Left renal pelvis (tissue), 4 donors: ENCODE measurements around the gene ZNF200. TPM values are rescaled to one million over a fixed set of nuclear protein-coding genes. Genes with fewer than 3 reads are reported as not detected.
"Not testable (repeated sequence)": the region's sequence is repeated elsewhere in the genome, so short reads cannot be mapped to it uniquely, and the experiment has no call there.

Source experiments
- DNase-seq, 4 donors: peaks; one replicate each; pipeline ENCODE4 v3.0.0-alpha.2; 2013; ENCODE audit warnings: low read depth in 4 of 4, low spot score in 3 of 4
- polyA plus RNA-seq, 4 donors: library from polyadenylated mRNA; unstranded; fragments of 120-200 nt; gene quantifications; one replicate each; pipeline ENCODE4 v1.2.1, GENCODE V29; 2013; ENCODE audit not compliant: insufficient read length in 4 of 4

Gene ZNF200
- polyA plus RNA-seq, 4 donors = 12.0 to 14.9 (median 13.5) TPM

GRCh38 chr16:3182608-3183444 is 52.1 kb downstream of the ZNF200 start:
- DNase-seq = no peak

GRCh38 chr16:3182293-3182607 is 52.7 kb downstream of the ZNF200 start:
- DNase-seq = not testable (repeated sequence)

GRCh38 chr16:3180445-3180878 is 54.5 kb downstream of the ZNF200 start:
- no peak for DNase-seq

GRCh38 chr16:3179651-3180050 is 55.3 kb downstream of the ZNF200 start:
- DNase-seq = no peak

GRCh38 chr16:3175157-3176093 is 59.5 kb downstream of the ZNF200 start:
- no peak for DNase-seq

GRCh38 chr16:3174618-3175148 is 60.3 kb downstream of the ZNF200 start:
- no peak for DNase-seq

- no peak for DNase-seq
Observed at GRCh38 chr16:3173892-3174617, 60.9 kb downstream of the ZNF200 start.

Other genes with a start within 250 kb of the ZNF200 start
- gene CLDN9, start 222.2 kb downstream of the ZNF200 start, polyA plus RNA-seq = 1 to 10 TPM in 3 of 4 donors, under 1 TPM in 1; 0.87 to 4.7 (median 2.3) TPM
- gene CLDN6, start 217.0 kb downstream of the ZNF200 start, polyA plus RNA-seq = 10 to 100 TPM in 3 of 4 donors, 1 to 10 TPM in 1; 1.1 to 38.0 (median 32.7) TPM
- 10 to 100 TPM in 2 of 4 donors, 1 to 10 TPM in 2; 4.4 to 19.3 (median 10.7) TPM for gene TNFRSF12A, start 214.8 kb downstream of the ZNF200 start, polyA plus RNA-seq
- 100 to 1,000 TPM in 1 of 4 donors, 10 to 100 TPM in 3; 61.3 to 102 (median 72.0) TPM for gene HCFC1R1, start 211.2 kb downstream of the ZNF200 start, polyA plus RNA-seq
- gene THOC6, start 211.1 kb downstream of the ZNF200 start, polyA plus RNA-seq = 10 to 100 TPM; 22.9 to 36.2 (median 28.0) TPM
- 1 to 10 TPM in 3 of 4 donors, under 1 TPM in 1; 0.07 to 7.7 (median 2.6) TPM for gene BICDL2, start 198.2 kb downstream of the ZNF200 start, polyA plus RNA-seq
- gene MMP25, start 188.6 kb downstream of the ZNF200 start, polyA plus RNA-seq = 1 to 10 TPM in 3 of 4 donors, under 1 TPM in 1; 0.67 to 2.7 (median 1.5) TPM
- 10 to 100 TPM; 35.1 to 45.5 (median 36.3) TPM for gene IL32, start 169.5 kb downstream of the ZNF200 start, polyA plus RNA-seq
- under 1 TPM in 1 of 4 donors, not detected in 3; 0.20 TPM for gene ZSCAN10, start 135.9 kb downstream of the ZNF200 start, polyA plus RNA-seq
- gene ZNF205, start 122.6 kb downstream of the ZNF200 start, polyA plus RNA-seq = 10 to 100 TPM; 13.1 to 20.6 (median 15.4) TPM
- 10 to 100 TPM; 10.1 to 15.9 (median 11.6) TPM for gene ZNF213, start 100.1 kb downstream of the ZNF200 start, polyA plus RNA-seq
- not detected for gene OR1F1, start 47.0 kb downstream of the ZNF200 start, polyA plus RNA-seq
- gene MEFV, start 21.5 kb upstream of the ZNF200 start, polyA plus RNA-seq = under 1 TPM; 0.22 to 0.47 (median 0.29) TPM
- gene ZNF263, start 48.3 kb upstream of the ZNF200 start, polyA plus RNA-seq = 10 to 100 TPM; 44.0 to 53.6 (median 46.0) TPM
- 10 to 100 TPM; 12.6 to 16.4 (median 13.4) TPM for gene TIGD7, start 70.3 kb upstream of the ZNF200 start, polyA plus RNA-seq
- 10 to 100 TPM; 39.4 to 57.7 (median 50.7) TPM for gene ZNF75A, start 70.3 kb upstream of the ZNF200 start, polyA plus RNA-seq
- gene OR2C1, start 120.7 kb upstream of the ZNF200 start, polyA plus RNA-seq = 1 to 10 TPM in 1 of 4 donors, under 1 TPM in 3; 0.31 to 1.0 (median 0.62) TPM
- gene ZSCAN32, start 165.8 kb upstream of the ZNF200 start, polyA plus RNA-seq = 10 to 100 TPM; 15.2 to 19.0 (median 17.6) TPM
- 10 to 100 TPM; 12.1 to 17.2 (median 15.7) TPM for gene ZNF174, start 166.1 kb upstream of the ZNF200 start, polyA plus RNA-seq
- gene ZNF597, start 208.3 kb upstream of the ZNF200 start, polyA plus RNA-seq = 1 to 10 TPM; 3.4 to 4.2 (median 3.9) TPM
- 10 to 100 TPM; 48.3 to 83.9 (median 69.6) TPM for gene NAA60, start 208.5 kb upstream of the ZNF200 start, polyA plus RNA-seq